Measurements from ENCODE around the gene BICDL2. TPM values are rescaled to one million over a fixed set of nuclear protein-coding genes. Genes with fewer than 3 reads are reported as not detected.

BICDL2 gene
- total and polyA plus RNA-seq, 2 donors (not counting 3 experiments of a cell fraction or from before 2014, with no cell fraction given) = not detected

DNA sequence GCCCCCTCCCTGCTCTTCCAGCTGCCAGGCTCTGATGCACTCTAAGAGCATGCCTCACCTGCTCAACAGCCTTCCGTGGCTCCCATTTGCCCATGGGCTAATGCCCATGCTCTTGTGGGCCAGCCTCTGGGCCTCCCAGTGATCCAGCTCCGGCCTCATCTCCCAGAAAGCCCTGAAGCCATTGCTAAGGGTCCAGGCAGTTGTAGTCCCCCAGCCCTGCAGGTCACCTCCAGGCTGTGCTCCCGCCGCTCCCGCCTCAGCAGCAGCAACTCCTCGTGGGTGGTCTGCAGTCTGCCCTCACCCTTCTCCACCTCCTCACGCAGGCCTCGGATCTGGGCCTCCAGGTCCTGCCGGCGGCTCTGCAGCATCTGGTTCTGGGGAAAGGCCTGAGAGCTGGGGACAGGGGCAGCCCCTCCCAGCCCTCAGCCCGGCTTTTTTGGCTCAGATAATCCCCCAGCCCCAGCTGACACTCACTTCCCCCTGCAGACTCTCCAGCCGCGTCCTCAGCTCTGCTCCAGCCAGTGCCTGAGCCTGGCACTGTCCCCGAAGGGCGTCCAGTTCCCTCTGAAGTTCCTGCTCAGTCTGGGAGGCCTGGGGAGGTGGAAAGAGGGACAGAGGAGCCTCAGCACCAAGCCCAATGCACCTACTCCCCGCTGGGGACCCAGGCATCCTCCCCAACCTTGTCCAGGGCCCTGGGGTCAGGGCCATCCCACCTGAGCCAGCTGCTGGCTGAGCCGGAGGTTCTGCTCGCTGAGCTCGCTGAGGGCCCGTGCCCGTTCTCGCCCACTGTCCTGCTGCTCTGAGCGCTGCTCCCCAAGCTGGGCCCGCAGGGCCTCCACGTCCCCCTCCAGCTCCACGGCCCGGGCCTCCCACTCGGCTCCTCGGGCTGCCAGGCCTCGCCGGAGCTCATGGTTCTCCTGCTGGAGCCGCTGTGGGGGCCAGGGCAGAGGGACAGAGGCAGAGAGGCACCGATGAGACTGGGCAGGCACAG is 6.2 kb downstream of the BICDL2 start:
- no peaks in the 10 kb centered on the region for H3K9me1 ChIP-seq (replicated peaks; ENCODE audit: control insufficient read depth, extremely low read depth, insufficient read depth, low read length)

More for the DNA sequence above, 6.2 kb downstream of the BICDL2 start:
- BruUV-seq (replicated peaks) = no TSS peak
- POLR2A ChIA-PET = no interaction called here
- Histone ChIP-seq H2AFZ (ENCODE audit: low read depth, low read length) (no peak overlapping the region), H3K36me3 (ENCODE audit: control insufficient read depth in 2 of 2, extremely low read depth in 1 of 2, insufficient read depth in 2 of 2, low read length in 2 of 2) (peaks cover 0 to 9% of the 10 kb centered on the region in 2 experiments), H3K4me2 (ENCODE audit: insufficient read depth, low read length) (no peak overlapping the region), H4K20me1 (replicated peaks; ENCODE audit: control insufficient read depth, extremely low read depth, insufficient read depth, low read length) (no peaks in the 10 kb centered on the region), H3K27me3 (ENCODE audit: control insufficient read depth in 2 of 2, insufficient read depth in 2 of 2, low read length in 2 of 2) (peaks cover 39 to 45% of the 10 kb centered on the region in 2 experiments), H3K79me2 (ENCODE audit: control insufficient read depth, insufficient read depth, low read length) (no peaks in the 10 kb centered on the region), H3K27ac (ENCODE audit: insufficient read depth, low read depth, low read length) (no peak overlapping the region), H3K4me1 (ENCODE audit: control insufficient read depth, extremely low read depth, insufficient read depth, low read length) (no peaks in the 10 kb centered on the region), H3K9me3 (replicated peaks; ENCODE audit: control insufficient read depth, insufficient read depth, low read length) (no peaks in the 10 kb centered on the region), H3K9ac (replicated peaks; ENCODE audit: extremely low read depth, insufficient read depth, low read length) (no peak overlapping the region), H3K4me3 (replicated peaks in 1 of 3; ENCODE audit: insufficient read depth in 1 of 3, low read depth in 1 of 3, low read length in 3 of 3) (no peak overlapping the region)
- FAIRE-seq (no peak), DNase-seq (ENCODE audit: low read depth, low spot score) (no peak)
- TF ChIP-seq EZH2 (IDR thresholded peaks at IDR 0.05; ENCODE audit: borderline replicate concordance, low read depth, low read length, severe bottlenecking) = no peak
- no peak for TF ChIP-seq MYC (IDR thresholded peaks at IDR 0.05; ENCODE audit: low read depth, low read length)
- no peak for TF ChIP-seq GATA2 (IDR thresholded peaks at IDR 0.05; ENCODE audit: insufficient read depth, insufficient read length, low read depth, low read length)
- TF ChIP-seq, protein P1, sequence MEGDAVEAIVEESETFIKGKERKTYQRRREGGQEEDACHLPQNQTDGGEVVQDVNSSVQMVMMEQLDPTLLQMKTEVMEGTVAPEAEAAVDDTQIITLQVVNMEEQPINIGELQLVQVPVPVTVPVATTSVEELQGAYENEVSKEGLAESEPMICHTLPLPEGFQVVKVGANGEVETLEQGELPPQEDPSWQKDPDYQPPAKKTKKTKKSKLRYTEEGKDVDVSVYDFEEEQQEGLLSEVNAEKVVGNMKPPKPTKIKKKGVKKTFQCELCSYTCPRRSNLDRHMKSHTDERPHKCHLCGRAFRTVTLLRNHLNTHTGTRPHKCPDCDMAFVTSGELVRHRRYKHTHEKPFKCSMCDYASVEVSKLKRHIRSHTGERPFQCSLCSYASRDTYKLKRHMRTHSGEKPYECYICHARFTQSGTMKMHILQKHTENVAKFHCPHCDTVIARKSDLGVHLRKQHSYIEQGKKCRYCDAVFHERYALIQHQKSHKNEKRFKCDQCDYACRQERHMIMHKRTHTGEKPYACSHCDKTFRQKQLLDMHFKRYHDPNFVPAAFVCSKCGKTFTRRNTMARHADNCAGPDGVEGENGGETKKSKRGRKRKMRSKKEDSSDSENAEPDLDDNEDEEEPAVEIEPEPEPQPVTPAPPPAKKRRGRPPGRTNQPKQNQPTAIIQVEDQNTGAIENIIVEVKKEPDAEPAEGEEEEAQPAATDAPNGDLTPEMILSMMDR (IDR thresholded peaks at IDR 0.05; ENCODE audit: extremely low read depth in 1 of 2, insufficient read depth in 1 of 2, low read depth in 1 of 2, low read length in 2 of 2) = no peak
- dilution Hi-C loops (cut with MboI; ENCODE audit: extremely low pct_ligation_motif_present, low sequenced_read_pairs) (no loop called here), intact Hi-C loops (cut with micrococcal nuclease) (loop anchor here (2.0 kb wide), 1 partner anchor 28 kb away; no protein-coding TSS in a partner anchor)
- CTCF ChIA-PET = interaction anchor here (1.4 to 8.8 kb wide), 16 partner anchors 9 to 141 kb away, joined by 4 to 200 read pairs (median 12); partner anchors contain the start of genes HCFC1R1, MMP25, THOC6 and TNFRSF12A
